ENCODE data around the gene PGLYRP3. TPM values are rescaled to one million over a fixed set of nuclear protein-coding genes. Genes with fewer than 3 reads are reported as not detected.

Gene PGLYRP3
- polyA plus RNA-seq, 1 donor from 2014 or later: not detected

DNA sequence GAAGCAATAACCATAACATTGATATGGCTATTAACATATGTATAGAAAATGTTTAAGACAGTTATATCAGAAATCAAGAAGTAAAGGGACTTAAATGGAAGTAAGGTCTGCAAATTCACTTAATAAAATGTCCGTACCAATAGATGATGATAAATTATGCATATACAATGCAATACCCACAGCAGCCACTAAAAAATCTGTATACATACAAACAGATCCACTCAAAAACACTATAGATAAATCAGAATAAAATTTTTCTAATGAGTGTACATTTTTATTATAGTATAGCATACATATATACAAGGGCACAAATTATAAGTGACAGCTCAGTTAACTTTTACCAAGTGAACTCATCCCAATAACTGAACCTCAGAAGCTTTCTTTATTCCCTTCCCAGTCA, 47.3 kb downstream of the PGLYRP3 start:
- no peak for TF ChIP-seq TAF1 (IDR thresholded peaks at IDR 0.05; ENCODE audit: low read depth)
- no peak for TF ChIP-seq SMC3 (conservative IDR thresholded peaks at IDR 0.05; ENCODE audit: poor library complexity)
- TF ChIP-seq RAD21 (conservative IDR thresholded peaks at IDR 0.05): no peak
- TF ChIP-seq POLR2AphosphoS5 (IDR thresholded peaks at IDR 0.05): no peak
- TF ChIP-seq, protein P1, sequence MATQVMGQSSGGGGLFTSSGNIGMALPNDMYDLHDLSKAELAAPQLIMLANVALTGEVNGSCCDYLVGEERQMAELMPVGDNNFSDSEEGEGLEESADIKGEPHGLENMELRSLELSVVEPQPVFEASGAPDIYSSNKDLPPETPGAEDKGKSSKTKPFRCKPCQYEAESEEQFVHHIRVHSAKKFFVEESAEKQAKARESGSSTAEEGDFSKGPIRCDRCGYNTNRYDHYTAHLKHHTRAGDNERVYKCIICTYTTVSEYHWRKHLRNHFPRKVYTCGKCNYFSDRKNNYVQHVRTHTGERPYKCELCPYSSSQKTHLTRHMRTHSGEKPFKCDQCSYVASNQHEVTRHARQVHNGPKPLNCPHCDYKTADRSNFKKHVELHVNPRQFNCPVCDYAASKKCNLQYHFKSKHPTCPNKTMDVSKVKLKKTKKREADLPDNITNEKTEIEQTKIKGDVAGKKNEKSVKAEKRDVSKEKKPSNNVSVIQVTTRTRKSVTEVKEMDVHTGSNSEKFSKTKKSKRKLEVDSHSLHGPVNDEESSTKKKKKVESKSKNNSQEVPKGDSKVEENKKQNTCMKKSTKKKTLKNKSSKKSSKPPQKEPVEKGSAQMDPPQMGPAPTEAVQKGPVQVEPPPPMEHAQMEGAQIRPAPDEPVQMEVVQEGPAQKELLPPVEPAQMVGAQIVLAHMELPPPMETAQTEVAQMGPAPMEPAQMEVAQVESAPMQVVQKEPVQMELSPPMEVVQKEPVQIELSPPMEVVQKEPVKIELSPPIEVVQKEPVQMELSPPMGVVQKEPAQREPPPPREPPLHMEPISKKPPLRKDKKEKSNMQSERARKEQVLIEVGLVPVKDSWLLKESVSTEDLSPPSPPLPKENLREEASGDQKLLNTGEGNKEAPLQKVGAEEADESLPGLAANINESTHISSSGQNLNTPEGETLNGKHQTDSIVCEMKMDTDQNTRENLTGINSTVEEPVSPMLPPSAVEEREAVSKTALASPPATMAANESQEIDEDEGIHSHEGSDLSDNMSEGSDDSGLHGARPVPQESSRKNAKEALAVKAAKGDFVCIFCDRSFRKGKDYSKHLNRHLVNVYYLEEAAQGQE (IDR thresholded peaks at IDR 0.05; ENCODE audit: borderline replicate concordance): no peak
- no peak for TF ChIP-seq MXI1 (conservative IDR thresholded peaks at IDR 0.05; ENCODE audit: poor library complexity, severe bottlenecking)
- TF ChIP-seq, protein P2, sequence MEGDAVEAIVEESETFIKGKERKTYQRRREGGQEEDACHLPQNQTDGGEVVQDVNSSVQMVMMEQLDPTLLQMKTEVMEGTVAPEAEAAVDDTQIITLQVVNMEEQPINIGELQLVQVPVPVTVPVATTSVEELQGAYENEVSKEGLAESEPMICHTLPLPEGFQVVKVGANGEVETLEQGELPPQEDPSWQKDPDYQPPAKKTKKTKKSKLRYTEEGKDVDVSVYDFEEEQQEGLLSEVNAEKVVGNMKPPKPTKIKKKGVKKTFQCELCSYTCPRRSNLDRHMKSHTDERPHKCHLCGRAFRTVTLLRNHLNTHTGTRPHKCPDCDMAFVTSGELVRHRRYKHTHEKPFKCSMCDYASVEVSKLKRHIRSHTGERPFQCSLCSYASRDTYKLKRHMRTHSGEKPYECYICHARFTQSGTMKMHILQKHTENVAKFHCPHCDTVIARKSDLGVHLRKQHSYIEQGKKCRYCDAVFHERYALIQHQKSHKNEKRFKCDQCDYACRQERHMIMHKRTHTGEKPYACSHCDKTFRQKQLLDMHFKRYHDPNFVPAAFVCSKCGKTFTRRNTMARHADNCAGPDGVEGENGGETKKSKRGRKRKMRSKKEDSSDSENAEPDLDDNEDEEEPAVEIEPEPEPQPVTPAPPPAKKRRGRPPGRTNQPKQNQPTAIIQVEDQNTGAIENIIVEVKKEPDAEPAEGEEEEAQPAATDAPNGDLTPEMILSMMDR (IDR thresholded peaks at IDR 0.05; ENCODE audit: poor library complexity, severe bottlenecking): no peak
- TF ChIP-seq EZH2 (IDR thresholded peaks at IDR 0.05; ENCODE audit: borderline replicate concordance, insufficient read depth, low read length, poor library complexity, severe bottlenecking): no peak
- no peak for TF ChIP-seq EP300 (conservative IDR thresholded peaks at IDR 0.05; ENCODE audit: poor library complexity, severe bottlenecking)
- Histone ChIP-seq H3K9me3 (ENCODE audit: low read length) (no peaks in the 10 kb centered on the region), H3K27me3 (ENCODE audit: insufficient read depth, low read depth, low read length) (peaks cover 37% of the 10 kb centered on the region)

DNA sequence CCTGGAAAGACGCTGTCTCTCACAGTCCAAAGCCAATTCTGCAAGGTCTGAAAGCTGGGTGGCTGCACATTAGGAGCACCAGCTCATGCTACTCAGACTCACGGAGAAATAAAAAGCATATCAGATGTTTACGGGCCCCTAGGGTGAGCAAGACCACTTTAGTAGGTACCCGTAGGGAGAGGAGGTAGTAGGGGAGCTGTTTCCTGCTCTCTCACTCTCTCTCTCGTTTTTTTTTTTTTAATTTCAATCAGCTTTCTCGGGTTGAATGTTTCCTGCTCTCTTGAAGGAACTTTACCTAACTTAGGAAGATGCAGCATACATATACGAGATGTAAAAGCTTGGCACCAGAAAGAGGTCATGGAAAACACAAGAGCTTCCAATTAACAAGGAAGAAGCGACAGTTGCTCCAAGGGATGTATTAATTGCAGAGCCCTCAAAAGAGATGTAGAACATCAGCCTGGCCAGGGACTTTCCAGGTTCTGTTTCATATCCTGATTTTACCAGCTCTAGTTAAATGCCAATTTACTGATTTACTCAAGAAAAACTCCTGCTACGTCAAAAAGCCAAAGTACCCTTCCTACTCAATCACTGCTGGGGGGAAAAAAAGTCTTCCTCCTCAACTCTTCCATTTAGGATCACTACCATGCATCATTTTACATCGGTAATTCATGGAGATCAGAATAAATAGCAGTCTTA, 50.1 kb downstream of the PGLYRP3 start:
- H2AFZ ChIP-seq (ENCODE audit: low read depth, low read length): no peak overlapping the region
- no peaks in the 10 kb centered on the region for H3K9me3 ChIP-seq (ENCODE audit: low read length)
- peaks cover 4% of the 10 kb centered on the region for H3F3A ChIP-seq (ENCODE audit: insufficient read depth, low read length, poor library complexity, severe bottlenecking)
- H3K4me3 ChIP-seq (ENCODE audit: low read length): peak overlapping the region; percentile 66
- H4K20me1 ChIP-seq (ENCODE audit: insufficient read depth): no peaks in the 10 kb centered on the region
- no peaks in the 10 kb centered on the region for H3K79me2 ChIP-seq (replicated peaks; ENCODE audit: insufficient read depth, low read length)
- H3K27me3 ChIP-seq (ENCODE audit: insufficient read depth, low read depth, low read length): peaks cover 47% of the 10 kb centered on the region
- no peak overlapping the region for H3K27ac ChIP-seq (ENCODE audit: low read length)
- H3K4me2 ChIP-seq (ENCODE audit: low read length): peak overlapping the region; percentile 31
- H3K9me2 ChIP-seq (ENCODE audit: insufficient read depth, low read length): no peaks in the 10 kb centered on the region
- TF ChIP-seq, protein P1 (IDR thresholded peaks at IDR 0.05; ENCODE audit: borderline replicate concordance): no peak
- TF ChIP-seq MXI1 (conservative IDR thresholded peaks at IDR 0.05; ENCODE audit: poor library complexity, severe bottlenecking) (no peak), TAF1 (IDR thresholded peaks at IDR 0.05; ENCODE audit: low read depth) (no peak), SMC3 (conservative IDR thresholded peaks at IDR 0.05; ENCODE audit: poor library complexity) (no peak), EP300 (conservative IDR thresholded peaks at IDR 0.05; ENCODE audit: poor library complexity, severe bottlenecking) (no peak), EZH2 (IDR thresholded peaks at IDR 0.05; ENCODE audit: borderline replicate concordance, insufficient read depth, low read length, poor library complexity, severe bottlenecking) (no peak), RAD21 (conservative IDR thresholded peaks at IDR 0.05) (no peak), POLR2AphosphoS5 (IDR thresholded peaks at IDR 0.05) (no peak)
- TF ChIP-seq, protein P2 (IDR thresholded peaks at IDR 0.05; ENCODE audit: poor library complexity, severe bottlenecking): no peak
- H3K9ac ChIP-seq (ENCODE audit: low read length): no peak overlapping the region
- H3K36me3 ChIP-seq (ENCODE audit: insufficient read depth, low read length): no peaks in the 10 kb centered on the region

More for the DNA sequence above, 47.3 kb downstream of the PGLYRP3 start:
- H3K4me2 ChIP-seq (ENCODE audit: low read length): no peak overlapping the region
- H2AFZ ChIP-seq (ENCODE audit: low read depth, low read length): no peak overlapping the region
- no peaks in the 10 kb centered on the region for H3K79me2 ChIP-seq (replicated peaks; ENCODE audit: insufficient read depth, low read length)
- peaks cover 2% of the 10 kb centered on the region for H3F3A ChIP-seq (ENCODE audit: insufficient read depth, low read length, poor library complexity, severe bottlenecking)
- H3K27ac ChIP-seq (ENCODE audit: low read length): no peak overlapping the region
- no peaks in the 10 kb centered on the region for H3K9me2 ChIP-seq (ENCODE audit: insufficient read depth, low read length)
- H3K36me3 ChIP-seq (ENCODE audit: insufficient read depth, low read length): no peaks in the 10 kb centered on the region
- H4K20me1 ChIP-seq (ENCODE audit: insufficient read depth): no peaks in the 10 kb centered on the region
- no peak overlapping the region for H3K9ac ChIP-seq (ENCODE audit: low read length)
- no peak overlapping the region for H3K4me3 ChIP-seq (ENCODE audit: low read length)
